NCI-H2107 treated with DMSO at 0.1 percent for 48 hours (cell line): ENCODE results near the gene TOMM40.
A peak's percentile ranks its signal among the peaks of the same experiment; 100 is the strongest.
"Not testable (repeated sequence)": the region's sequence is repeated elsewhere in the genome, so short reads cannot be mapped to it uniquely, and the experiment has no call there.

ENCODE experiments used
- DNase-seq: peaks from one replicate; lab custom pipeline; 2025; ENCODE audit not compliant: unreplicated experiment; lab: John Stamatoyannopoulos, UW

Gene TOMM40

DNA sequence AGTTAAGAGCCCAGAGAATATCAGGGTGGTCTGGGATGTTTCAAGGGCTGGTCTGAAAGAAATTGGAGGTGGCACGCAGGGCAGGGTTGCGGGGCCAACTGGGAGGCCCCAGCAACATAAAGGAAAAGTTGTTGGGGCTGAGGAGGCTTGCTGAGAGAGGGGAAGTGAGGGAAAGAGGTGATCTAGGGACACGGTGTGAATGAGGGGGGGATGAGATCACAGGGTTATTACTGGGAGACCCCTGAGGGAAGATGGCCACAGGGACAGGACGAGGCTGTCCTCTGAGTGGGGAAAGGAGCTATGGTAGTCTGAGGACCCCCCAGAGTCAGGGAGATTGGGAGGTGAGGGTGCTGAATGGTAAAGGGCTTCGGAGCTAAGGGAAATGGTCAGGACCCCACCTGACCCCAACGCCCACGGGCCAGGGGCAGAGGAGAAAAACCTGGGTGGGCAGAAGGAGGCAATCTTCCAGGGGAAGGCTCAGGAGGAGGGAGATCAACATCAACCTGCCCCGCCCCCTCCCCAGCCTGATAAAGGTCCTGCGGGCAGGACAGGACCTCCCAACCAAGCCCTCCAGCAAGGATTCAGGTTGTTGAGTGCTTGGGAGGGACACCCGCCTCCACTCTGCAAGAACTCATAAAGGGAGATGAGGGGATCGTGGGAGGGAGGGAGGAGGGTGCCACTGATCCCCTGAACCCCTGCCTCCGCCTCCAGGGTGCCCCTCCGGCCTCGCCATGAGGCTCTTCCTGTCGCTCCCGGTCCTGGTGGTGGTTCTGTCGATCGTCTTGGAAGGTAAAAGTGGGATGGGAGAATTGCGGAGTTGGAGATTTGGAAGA is 35.4 kb downstream of the TOMM40 start:
- not testable (repeated sequence) for DNase-seq

DNA sequence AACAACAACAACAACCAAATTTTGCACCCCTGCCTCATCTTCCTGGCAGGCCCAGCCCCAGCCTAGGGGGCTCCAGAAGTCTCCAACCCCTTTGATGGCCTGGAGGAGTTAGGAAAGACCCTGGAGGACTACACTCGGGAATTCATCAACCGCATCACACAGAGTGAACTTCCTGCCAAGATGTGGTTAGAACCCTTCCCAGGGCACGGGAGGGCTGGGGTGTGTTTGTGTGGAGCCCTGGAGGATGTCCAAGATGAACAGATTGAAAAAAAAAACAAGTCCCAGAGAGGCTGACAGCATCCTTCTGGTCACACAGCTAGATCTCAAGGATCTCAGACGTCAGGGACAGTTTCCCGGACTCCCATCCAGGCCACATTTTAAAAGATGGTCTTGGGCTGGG is 36.7 kb downstream of the TOMM40 start:
- no peak for DNase-seq

DNA sequence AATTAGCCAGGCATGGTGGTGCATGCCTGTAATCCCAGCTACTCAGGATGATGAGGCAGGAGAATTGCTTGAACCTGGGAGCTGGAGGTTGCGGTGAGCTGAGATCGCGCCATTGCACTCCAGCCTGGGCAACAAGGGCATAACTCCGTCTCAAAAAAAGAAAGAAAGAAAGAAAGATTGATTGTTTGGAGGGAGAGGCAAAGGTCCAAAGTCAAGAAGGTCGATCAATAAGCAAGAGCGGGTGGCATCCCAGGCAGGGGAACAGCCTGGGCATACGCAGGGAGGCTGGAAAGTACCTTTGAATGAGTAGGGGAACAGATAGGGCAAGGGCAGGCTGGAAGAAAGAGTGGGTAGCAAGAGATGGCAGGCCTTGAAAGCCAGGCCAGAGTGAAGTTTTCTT is 39.0 kb downstream of the TOMM40 start:
- no peak for DNase-seq

DNA sequence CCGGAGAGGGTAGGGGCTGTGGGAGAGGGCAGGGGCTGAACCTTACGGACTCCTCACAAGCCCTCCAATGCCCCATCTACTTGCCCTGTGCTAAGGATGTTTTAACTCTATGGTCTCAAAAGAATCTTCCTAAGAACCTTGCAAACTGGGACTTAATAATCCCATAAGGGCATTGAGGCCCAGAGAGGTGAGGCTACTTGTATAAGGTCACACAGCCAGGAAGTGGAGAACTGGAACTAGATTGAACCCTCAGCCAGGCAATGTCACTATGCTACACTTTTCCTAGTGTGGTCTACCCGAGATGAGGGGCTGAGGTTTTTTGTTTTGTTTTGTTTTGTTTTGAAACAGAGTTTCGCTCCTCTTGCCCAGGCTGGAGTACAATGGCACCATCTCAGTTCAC is 40.5 kb downstream of the TOMM40 start:
- no peak for DNase-seq

DNA sequence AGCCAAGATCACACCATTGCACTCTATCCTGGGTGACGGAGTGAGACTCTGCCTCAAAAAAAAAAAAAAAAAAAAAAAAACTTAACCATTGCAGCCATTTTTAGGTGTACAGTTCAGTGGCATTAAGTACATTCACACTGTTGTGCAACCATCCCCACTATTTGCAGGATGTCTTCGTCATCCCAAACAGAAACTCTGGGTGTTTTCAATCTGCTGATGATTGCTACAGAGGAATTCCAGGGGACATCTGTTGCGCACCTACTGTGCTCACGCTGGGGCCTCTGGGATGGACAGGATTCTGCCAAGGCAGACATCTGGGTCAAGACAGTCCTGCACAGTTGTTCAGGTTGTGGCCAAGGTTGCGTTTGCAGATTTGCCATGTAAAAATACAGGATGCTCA is 48.6 kb downstream of the TOMM40 start:
- no peak for DNase-seq

DNA sequence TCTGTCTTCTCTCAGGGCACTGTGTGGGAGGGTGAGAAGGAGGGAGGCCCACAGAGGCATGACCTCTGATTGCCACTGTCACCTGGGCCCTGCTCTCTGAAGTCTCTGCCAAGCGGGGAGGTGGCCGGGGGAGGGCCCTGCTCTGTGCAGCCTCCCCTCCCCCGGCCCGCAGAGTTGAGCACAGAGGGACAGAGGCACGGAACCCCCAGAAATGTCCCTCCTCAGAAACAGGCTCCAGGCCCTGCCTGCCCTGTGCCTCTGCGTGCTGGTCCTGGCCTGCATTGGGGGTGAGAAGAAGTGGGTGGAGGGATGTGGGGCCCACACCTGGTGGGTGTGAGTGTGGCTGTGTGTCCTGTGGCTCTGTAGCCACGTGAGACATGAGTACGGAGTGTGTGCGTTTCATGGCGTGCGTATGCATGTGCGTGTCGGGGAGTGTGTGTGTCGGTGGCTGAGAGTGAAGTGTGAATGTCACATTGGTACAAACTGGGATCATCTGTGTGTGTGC is 51.1 kb downstream of the TOMM40 start, which contains the start of gene APOC4:
Gene APOC4 (plus strand): TSS at position 171 of the 505 bp plus-strand sequence. CDS start 41 bp downstream, at position 212.
- DNase-seq = no peak

DNA sequence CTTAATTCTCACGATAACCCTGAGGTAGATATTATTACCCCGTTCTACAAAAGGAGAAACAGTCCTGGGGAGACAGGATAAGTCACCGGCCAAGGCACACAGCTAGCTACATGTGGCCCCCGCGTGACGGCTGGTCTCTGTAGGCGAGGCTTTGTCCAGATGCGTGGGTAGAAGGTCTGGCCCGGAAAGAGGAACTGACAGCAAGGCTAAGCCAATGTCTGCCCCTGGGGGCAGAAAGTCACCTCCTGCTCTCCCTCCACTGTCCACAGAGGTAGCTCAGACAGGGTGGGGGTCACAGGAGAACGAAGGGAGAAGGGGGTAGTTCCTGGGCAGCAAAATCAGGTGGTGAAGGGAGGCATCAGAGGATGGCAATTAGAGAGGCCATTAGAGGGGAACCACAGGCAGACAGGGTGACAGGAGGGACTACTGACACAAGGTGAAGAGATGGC is 52.8 kb downstream of the TOMM40 start:
- DNase-seq = no peak

DNA sequence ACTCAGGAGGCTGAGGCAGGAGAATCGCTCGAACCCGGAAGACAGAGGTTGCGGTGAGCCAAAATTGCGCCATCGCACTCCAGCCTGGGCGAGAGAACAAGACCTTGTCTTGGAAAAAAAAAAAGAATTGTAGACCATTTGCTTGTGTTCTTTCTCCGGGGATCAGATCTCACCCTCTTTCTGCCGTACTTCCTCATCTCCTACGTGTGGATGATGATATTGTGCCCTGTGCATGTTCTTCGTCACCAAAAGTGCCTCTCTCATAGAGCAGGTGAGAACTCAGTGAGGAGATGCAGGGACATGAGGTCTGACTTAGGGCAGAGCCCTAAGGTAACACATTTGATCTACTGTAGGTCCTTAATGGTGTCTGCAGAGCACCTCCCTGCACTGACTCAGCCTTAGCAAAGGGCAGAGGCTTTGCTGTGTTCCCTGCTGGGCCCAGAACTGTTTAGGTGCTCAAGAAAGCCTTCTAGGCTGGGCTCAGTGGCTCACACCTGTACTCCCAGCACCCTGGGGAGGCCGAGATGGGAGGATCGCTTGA is 56.1 kb downstream of the TOMM40 start:
- no peak for DNase-seq

DNA sequence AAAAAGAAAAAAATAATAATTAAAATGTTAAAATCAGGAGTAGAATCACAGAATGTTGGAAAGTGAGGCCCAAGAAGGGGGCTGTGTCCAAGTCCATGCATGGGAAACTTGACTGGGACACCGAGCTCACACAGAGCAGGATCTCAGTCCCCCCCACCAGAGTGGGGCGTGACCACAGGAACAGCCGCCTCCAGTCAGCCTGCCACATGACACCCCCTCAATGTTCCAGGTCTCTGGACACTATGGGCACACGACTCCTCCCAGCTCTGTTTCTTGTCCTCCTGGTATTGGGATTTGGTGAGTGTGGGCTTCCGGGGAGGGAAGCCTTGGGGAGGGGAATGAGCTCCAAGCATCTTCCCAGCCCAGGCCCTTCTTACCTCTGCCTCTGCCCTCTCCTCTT is 57.2 kb downstream of the TOMM40 start:
- no peak for DNase-seq

DNA sequence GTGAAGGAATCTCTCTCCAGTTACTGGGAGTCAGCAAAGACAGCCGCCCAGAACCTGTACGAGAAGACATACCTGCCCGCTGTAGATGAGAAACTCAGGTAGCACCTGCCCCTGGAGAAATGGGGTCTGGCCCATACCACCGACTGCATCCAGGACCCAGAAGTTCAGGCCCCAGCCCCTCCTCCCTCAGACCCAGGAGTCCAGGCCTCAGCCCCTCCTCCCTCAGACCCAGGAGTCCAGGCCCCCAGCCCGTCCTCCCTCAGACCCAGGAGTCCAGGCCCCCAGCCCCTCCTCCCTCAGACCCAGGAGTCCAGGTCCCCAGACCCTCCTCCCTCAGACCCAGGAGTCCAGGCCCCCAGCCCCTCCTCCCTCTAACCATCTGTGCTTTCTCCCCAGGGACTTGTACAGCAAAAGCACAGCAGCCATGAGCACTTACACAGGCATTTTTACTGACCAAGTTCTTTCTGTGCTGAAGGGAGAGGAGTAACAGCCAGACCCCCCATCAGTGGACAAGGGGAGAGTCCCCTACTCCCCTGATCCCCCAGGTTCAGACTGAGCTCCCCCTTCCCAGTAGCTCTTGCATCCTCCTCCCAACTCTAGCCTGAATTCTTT is 57.8 kb downstream of the TOMM40 start:
- DNase-seq = no peak

DNA sequence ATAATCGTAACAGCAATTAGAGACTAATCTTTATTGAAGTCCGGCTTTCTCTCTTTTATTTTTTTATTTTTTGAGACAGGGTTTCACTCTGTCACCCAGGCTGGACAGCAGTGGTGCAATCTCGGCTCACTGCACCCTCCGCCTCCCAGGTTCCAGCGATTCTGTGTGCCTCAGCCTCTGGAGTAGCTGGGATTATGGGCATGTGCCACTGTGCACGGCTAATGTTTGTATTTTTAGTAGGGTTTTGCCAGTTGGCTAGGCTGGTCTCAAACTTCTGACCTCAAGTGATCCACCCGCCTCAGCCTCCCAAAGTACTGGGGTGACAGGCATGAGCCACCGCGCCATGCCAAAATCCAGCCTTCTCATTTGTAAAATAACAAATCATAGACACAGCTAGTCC is 58.5 kb downstream of the TOMM40 start:
- DNase-seq = no peak

DNA sequence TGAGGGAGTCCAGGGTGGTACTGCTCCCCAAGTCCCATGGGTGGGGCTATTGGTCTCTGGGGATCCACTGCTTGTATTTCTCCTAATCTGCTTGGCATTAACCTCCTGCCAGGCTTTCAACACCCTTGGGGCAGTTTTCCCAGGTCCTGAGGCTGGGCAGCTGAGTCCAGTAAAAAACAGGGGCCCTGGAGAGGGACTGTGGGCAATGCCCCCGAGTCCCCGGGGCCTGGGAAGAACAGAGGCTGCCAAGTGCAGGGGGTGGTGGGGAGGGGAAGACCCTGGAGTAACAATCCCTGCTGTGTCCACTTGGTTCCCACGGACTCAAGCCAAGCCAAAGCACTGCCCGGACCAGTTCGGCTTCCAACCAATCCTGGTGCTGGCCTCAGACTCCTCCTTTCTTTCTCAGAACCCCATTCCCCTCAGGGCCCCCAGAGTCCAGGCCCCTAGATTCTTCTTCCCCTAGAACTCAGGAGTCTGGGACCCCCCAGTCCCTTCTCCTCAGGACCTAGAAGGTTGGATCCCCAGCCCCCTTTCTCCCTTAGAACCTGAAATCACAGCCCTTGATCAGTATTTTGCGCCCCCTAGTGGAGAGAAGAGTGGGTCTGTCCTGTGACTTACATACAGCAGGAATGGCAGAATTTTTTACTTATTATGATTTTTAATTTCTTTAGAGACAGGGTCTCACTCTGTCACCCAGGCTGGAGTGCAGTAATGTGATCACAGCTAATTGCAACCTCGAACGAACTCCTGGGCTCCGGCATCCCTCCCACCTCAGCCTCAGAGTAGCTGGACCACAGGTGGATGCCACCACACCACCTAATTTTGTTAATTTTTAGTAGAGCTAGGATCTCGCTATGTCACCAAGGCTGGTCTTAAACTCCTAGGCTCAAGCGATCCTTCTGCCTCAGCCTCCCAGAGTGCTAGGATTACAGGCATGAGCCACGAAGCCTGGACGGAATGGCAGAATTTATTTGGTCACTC is 60.4 kb downstream of the TOMM40 start:
- peak; percentile 30 for DNase-seq
